ENCODE measurements around the gene NKAIN1. TPM values are rescaled to one million over a fixed set of nuclear protein-coding genes. Genes with fewer than 3 reads are reported as not detected.

Gene NKAIN1
- total RNA-seq, 1 experiment from 2014 or later = 1.7 TPM

DNA sequence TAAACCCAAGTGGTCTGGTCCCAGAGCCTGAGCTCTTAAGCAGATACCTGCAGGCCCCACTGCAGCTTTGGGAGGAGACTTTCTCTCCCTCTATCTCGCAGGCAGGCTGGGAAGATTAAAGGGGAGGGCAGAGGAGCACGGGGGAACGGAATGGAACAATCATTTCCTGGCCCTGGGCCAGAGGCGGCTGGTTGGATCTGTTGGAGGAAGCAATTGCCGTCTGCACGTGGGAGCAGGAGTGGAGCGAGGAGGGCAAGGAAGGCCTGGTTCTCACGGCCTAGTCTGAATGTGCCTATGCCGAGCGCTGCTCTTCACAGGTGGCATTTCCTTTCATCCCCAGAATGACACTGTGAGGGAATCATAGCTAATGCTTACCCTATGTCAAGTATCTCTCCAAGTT, 23.7 kb downstream of the NKAIN1 start:
- TF ChIP-seq SIN3A (IDR thresholded peaks at IDR 0.05; ENCODE audit: borderline replicate concordance, insufficient read depth, low read depth, low read length) (no peak), CTCF (IDR thresholded peaks at IDR 0.05) (no peak), POLR2AphosphoS5 (IDR thresholded peaks at IDR 0.05; ENCODE audit: low read depth, low read length) (no peak)
- POLR2A ChIA-PET = no interaction called here
- Histone ChIP-seq H3K4me1 (ENCODE audit: control insufficient read depth, insufficient read depth, low read length) (no peaks in the 10 kb centered on the region), H3K4me3 (ENCODE audit: low read depth in 2 of 2, low read length in 2 of 2) (no peak overlapping the region), H3K27me3 (ENCODE audit: control insufficient read depth, insufficient read depth, low read length) (no peaks in the 10 kb centered on the region), H3K36me3 (ENCODE audit: control insufficient read depth, insufficient read depth, low read length) (no peaks in the 10 kb centered on the region), H3K27ac (ENCODE audit: low read length) (no peak overlapping the region), H3K9me3 (ENCODE audit: control insufficient read depth, insufficient read depth, low read depth, low read length) (0 out of 2 replicates have a peak, but pooled peaks cover 1% of the 10 kb centered on the region)
- CTCF ChIA-PET = no interaction called here
- BruUV-seq (replicated peaks) = no TSS peak
- DNase-seq (ENCODE audit: low read depth, low spot score) (no peak), ATAC-seq (no peak)
- in situ Hi-C loops (cut with HindIII; ENCODE audit: low pct_unique_long_range_greater_than_20kb, low sequenced_read_pairs) = no loop called here
- intact Hi-C loops (cut with micrococcal nuclease; ENCODE audit: unreplicated experiment) = no loop called here

DNA sequence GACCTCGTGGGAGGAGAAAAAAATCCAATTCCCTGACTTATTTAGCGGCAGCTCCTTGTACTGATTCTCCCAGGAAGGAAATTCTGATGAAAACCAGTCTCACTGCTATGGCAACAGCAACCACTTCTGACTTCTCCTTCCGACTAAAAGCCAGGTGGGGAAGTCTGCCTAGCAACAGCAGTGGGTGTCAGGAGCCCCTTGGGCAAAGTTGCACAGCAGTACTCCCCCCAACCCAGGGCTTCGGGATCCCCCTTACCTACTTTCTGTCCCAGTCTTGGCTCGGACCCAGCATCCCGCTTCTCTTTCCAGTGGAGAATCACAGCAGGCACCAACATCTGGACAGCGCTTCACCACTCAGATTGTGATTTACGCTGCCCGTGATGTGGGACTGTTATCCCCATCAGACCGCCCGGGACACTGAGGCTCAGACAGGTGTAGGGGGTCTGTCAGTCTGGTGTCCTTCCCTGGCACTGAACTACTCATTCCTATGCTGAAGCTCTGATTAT, 24.6 kb downstream of the NKAIN1 start:
- in situ Hi-C loops (cut with HindIII; ENCODE audit: low pct_unique_long_range_greater_than_20kb, low sequenced_read_pairs) (no loop called here), intact Hi-C loops (cut with micrococcal nuclease; ENCODE audit: unreplicated experiment) (no loop called here)
- 0 out of 2 replicates have a peak, but pooled peaks cover 4% of the 10 kb centered on the region for H3K9me3 ChIP-seq (ENCODE audit: control insufficient read depth, insufficient read depth, low read depth, low read length)
- CTCF ChIA-PET = interaction anchor here (0.5 kb wide), 1 partner anchor 26 kb away, joined by 3 read pairs; no protein-coding TSS in a partner anchor
- H3K27ac ChIP-seq (ENCODE audit: low read length) = no peak overlapping the region
- no TSS peak for BruUV-seq (replicated peaks)
- ATAC-seq (0 out of 2 replicates have a peak, but pooled peaks have one; percentile 30), DNase-seq (ENCODE audit: low read depth, low spot score) (no peak)
- POLR2A ChIA-PET = no interaction called here
- H3K4me3 ChIP-seq (ENCODE audit: low read depth in 2 of 2, low read length in 2 of 2) = no peak overlapping the region
- TF ChIP-seq TCF7L2 (IDR thresholded peaks at IDR 0.05; ENCODE audit: low read depth, low read length) (no peak), CTCF (IDR thresholded peaks at IDR 0.05) (no peak), REST (IDR thresholded peaks at IDR 0.05; ENCODE audit: insufficient read depth in 1 of 2, low read depth in 2 of 2, low read length in 1 of 2) (no peak), SIN3A (IDR thresholded peaks at IDR 0.05; ENCODE audit: borderline replicate concordance, insufficient read depth, low read depth, low read length) (no peak), POLR2AphosphoS5 (IDR thresholded peaks at IDR 0.05; ENCODE audit: low read depth, low read length) (no peak)
- no peaks in the 10 kb centered on the region for H3K36me3 ChIP-seq (ENCODE audit: control insufficient read depth, insufficient read depth, low read length)
- no peaks in the 10 kb centered on the region for H3K27me3 ChIP-seq (ENCODE audit: control insufficient read depth, insufficient read depth, low read length)
- H3K4me1 ChIP-seq (ENCODE audit: control insufficient read depth, insufficient read depth, low read length) = no peaks in the 10 kb centered on the region
